GM13976 (cell line): Measurements from ENCODE around the gene TNNC1.

ENCODE experiments used
- DNase-seq: peaks from one replicate; pipeline ENCODE4 v3.0.0; 2012; ENCODE audit warnings: low spot score
- in situ Hi-C: fragments of 300-500 bp; cut with MboI; formaldehyde crosslinking; loops from one replicate; pipeline ENCODE4 v1.12.0; 2022; ENCODE audit warnings: low sequenced_read_pairs, mixed read lengths, inconsistent platforms; ENCODE audit not compliant: unreplicated experiment
- TF ChIP-seq, protein P1 (sequence below): IDR thresholded peaks from 2 replicates; pipeline ENCODE4 v1.5.1; 2012; ENCODE audit warnings: borderline replicate concordance, mild to moderate bottlenecking; ENCODE audit not compliant: insufficient read depth; ENCODE audit errors: extremely low read depth, missing control alignments, control extremely low read depth

The TNNC1 gene

GRCh38 chr3:52405601-52406110 is 48.2 kb downstream of the TNNC1 start:
- DNase-seq: no peak
- in situ Hi-C loops: no loop called here
- TF ChIP-seq, protein P1, sequence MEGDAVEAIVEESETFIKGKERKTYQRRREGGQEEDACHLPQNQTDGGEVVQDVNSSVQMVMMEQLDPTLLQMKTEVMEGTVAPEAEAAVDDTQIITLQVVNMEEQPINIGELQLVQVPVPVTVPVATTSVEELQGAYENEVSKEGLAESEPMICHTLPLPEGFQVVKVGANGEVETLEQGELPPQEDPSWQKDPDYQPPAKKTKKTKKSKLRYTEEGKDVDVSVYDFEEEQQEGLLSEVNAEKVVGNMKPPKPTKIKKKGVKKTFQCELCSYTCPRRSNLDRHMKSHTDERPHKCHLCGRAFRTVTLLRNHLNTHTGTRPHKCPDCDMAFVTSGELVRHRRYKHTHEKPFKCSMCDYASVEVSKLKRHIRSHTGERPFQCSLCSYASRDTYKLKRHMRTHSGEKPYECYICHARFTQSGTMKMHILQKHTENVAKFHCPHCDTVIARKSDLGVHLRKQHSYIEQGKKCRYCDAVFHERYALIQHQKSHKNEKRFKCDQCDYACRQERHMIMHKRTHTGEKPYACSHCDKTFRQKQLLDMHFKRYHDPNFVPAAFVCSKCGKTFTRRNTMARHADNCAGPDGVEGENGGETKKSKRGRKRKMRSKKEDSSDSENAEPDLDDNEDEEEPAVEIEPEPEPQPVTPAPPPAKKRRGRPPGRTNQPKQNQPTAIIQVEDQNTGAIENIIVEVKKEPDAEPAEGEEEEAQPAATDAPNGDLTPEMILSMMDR: no peak

GRCh38 chr3:52405066-52405465 is 48.8 kb downstream of the TNNC1 start:
- TF ChIP-seq, protein P1: no peak
- in situ Hi-C loops: no loop called here
- DNase-seq: no peak

- no peak for DNase-seq
- TF ChIP-seq, protein P1: no peak
- in situ Hi-C loops: no loop called here
These were observed 49.5 kb downstream of the TNNC1 start for GRCh38 chr3:52404391-52404790.

DNA sequence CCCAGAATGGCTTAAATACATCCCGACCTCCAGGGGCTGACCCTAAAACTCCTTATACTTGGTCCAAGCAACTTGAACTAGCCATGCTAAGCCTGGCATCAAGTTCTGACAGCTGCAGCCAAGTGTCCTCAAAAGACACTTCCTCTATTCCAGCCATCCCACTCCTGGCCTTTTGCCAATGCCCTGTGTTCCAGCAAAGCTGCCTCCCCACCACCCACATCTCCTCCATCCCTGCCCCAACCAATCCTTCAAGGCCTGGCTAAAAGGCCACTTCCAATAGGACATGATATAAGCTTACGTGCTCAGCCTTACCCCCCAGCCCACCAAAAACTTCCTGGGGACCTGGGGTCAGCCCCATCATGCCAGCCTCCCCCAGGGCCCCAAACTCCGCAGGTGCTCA is 49.9 kb downstream of the TNNC1 start:
- TF ChIP-seq, protein P1: no peak
- in situ Hi-C loops: no loop called here
- no peak for DNase-seq

DNA sequence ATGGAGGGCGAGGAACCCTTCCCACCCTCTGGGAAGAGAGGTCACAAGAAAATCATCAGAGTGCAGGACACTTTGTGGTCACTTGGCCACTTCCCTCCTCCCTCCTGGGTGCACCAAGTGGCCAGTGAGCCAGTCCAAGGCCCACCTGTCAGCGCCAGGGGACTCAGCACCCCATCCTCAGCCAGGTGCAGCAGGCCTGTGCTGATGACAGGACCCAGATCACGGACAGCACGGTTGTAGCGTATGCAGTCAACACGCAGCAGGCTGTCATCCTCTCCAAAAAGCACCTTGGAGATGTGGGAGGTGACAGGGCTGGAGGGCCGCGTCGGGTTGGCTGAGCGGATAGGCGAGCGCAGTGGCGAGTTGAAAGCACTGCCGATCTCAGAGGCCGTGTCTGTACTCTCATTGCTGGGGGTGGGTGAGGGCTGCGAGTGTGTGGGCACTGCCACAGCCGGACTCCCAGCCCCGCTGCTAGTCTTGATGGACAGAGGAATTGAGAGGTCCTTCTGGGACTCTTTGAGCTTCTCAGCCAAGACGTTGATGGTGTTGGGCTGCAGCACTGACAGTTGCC is 50.5 kb downstream of the TNNC1 start:
- TF ChIP-seq, protein P1: no peak
- DNase-seq: no peak
- in situ Hi-C loops: no loop called here

DNA sequence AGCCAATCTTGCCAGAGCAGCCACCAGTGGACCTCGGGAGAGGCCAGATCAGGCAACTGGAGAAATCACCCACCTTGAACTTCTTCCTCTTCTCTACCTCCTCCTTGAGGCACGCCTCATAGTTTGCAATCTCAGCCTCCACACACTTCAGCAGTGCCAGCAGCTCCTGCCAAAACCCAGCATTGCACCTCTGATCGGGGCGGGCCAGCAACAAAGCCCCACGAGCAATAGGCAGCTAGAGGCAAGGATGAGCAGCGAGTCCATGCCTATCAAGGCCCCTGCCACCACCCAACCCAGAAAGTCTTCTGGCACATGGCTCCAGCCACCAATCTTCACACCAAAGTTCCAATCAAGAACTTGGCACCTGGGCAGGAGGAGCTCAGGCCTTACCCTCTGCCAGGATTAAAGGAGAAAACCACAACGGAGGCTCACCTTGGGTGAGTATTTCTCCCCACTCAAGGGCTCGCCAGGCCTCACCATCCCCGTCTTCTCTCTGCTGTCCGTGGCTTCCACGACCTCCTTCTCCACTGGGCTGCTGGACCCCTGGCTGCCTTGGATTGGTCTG is 51.1 kb downstream of the TNNC1 start:
- in situ Hi-C loops: no loop called here
- no peak for DNase-seq
- TF ChIP-seq, protein P1: no peak

GRCh38 chr3:52402101-52402521 is 51.7 kb downstream of the TNNC1 start:
- DNase-seq: no peak
- in situ Hi-C loops: no loop called here
- TF ChIP-seq, protein P1: no peak
